ENCODE measurements around the gene FAM114A1.
"Not testable (repeated sequence)": the region's sequence is repeated elsewhere in the genome, so short reads cannot be mapped to it uniquely, and the experiment has no call there.

The FAM114A1 gene

DNA sequence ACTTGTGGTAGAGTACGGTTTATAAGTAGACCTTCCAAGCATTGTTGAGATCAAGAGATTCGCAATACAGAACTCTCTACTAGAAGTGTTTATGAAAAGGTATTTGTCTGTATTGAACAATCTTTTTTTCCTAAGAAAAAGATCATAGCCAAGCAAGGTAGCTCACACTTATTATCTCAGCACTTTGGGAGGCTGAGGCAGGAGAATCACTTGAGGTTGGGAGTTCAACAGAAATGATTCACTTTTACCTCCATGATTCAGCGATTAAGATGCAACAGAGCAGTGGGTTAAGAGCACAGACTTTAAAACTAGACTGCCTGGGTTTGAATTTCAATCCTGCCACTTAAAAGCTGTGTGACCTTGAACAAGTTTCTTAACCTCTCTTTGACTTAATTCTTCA is 90.3 kb downstream of the FAM114A1 start:
- DNase-seq (ENCODE audit: low read depth in 1 of 2, low spot score in 1 of 2) = no peak
- Histone ChIP-seq H3K27me3 (ENCODE audit: insufficient read depth, poor library complexity, severe bottlenecking) (no peaks in the 10 kb centered on the region), H3K27ac (replicated peaks) (no peak overlapping the region), H3K4me3 (replicated peaks; ENCODE audit: insufficient read depth, low read length) (no peak overlapping the region)
- no peak for TF ChIP-seq POLR2AphosphoS5 (IDR thresholded peaks at IDR 0.05; ENCODE audit: low read depth)
- TF ChIP-seq REST (IDR thresholded peaks at IDR 0.05; ENCODE audit: insufficient replicate concordance, low read depth) = no peak
- no peak for TF ChIP-seq SPI1 (IDR thresholded peaks at IDR 0.05; ENCODE audit: borderline replicate concordance, low read depth)
- TF ChIP-seq, protein P1, sequence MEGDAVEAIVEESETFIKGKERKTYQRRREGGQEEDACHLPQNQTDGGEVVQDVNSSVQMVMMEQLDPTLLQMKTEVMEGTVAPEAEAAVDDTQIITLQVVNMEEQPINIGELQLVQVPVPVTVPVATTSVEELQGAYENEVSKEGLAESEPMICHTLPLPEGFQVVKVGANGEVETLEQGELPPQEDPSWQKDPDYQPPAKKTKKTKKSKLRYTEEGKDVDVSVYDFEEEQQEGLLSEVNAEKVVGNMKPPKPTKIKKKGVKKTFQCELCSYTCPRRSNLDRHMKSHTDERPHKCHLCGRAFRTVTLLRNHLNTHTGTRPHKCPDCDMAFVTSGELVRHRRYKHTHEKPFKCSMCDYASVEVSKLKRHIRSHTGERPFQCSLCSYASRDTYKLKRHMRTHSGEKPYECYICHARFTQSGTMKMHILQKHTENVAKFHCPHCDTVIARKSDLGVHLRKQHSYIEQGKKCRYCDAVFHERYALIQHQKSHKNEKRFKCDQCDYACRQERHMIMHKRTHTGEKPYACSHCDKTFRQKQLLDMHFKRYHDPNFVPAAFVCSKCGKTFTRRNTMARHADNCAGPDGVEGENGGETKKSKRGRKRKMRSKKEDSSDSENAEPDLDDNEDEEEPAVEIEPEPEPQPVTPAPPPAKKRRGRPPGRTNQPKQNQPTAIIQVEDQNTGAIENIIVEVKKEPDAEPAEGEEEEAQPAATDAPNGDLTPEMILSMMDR (IDR thresholded peaks at IDR 0.05; ENCODE audit: insufficient read depth, low read length) = no peak
- no peak for TF ChIP-seq GABPA (IDR thresholded peaks at IDR 0.05; ENCODE audit: low read depth)

GRCh38 chr4:38958453-38959190 is 91.0 kb downstream of the FAM114A1 start:
- Histone ChIP-seq H3K4me3 (replicated peaks; ENCODE audit: insufficient read depth, low read length) (no peak overlapping the region), H3K27ac (replicated peaks) (no peak overlapping the region), H3K27me3 (ENCODE audit: insufficient read depth, poor library complexity, severe bottlenecking) (no peaks in the 10 kb centered on the region)
- TF ChIP-seq GABPA (IDR thresholded peaks at IDR 0.05; ENCODE audit: low read depth) (no peak), SPI1 (IDR thresholded peaks at IDR 0.05; ENCODE audit: borderline replicate concordance, low read depth) (no peak), REST (IDR thresholded peaks at IDR 0.05; ENCODE audit: insufficient replicate concordance, low read depth) (no peak), POLR2AphosphoS5 (IDR thresholded peaks at IDR 0.05; ENCODE audit: low read depth) (no peak)
- TF ChIP-seq, protein P1 (IDR thresholded peaks at IDR 0.05; ENCODE audit: insufficient read depth, low read length) = no peak
- no peak for DNase-seq (ENCODE audit: low read depth in 1 of 2, low spot score in 1 of 2)

DNA sequence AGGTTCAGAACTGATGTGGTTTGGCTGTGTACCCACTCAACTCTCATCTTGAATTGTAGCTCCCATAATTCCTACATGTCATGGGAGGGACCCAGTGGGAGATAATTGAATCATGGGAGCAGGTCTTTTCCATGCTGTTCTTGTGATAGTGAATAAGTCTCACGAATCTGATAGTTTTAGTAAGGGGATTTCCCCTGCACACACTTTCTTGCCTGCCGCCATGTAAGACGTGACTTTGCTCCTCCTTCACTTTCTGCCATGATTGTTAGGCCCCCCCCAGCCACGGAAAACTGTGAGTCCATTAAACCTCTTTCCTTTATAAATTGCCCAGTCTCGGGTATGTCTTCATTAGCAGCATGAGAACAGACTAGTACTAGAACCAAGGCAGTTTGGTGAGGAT is 91.6 kb downstream of the FAM114A1 start:
- not testable (repeated sequence) for DNase-seq (ENCODE audit: low read depth in 1 of 2, low spot score in 1 of 2); H3K27me3 ChIP-seq (ENCODE audit: insufficient read depth, poor library complexity, severe bottlenecking); H3K27ac ChIP-seq (replicated peaks); H3K4me3 ChIP-seq (replicated peaks; ENCODE audit: insufficient read depth, low read length)

- no peak for DNase-seq (ENCODE audit: low read depth in 1 of 2, low spot score in 1 of 2)
- no peak overlapping the region for H3K4me3 ChIP-seq (replicated peaks; ENCODE audit: insufficient read depth, low read length)
- H3K27ac ChIP-seq (replicated peaks) = no peak overlapping the region
- no peaks in the 10 kb centered on the region for H3K27me3 ChIP-seq (ENCODE audit: insufficient read depth, poor library complexity, severe bottlenecking)
- TF ChIP-seq REST (IDR thresholded peaks at IDR 0.05; ENCODE audit: insufficient replicate concordance, low read depth) (no peak), POLR2AphosphoS5 (IDR thresholded peaks at IDR 0.05; ENCODE audit: low read depth) (no peak), GABPA (IDR thresholded peaks at IDR 0.05; ENCODE audit: low read depth) (no peak), SPI1 (IDR thresholded peaks at IDR 0.05; ENCODE audit: borderline replicate concordance, low read depth) (no peak)
- TF ChIP-seq, protein P1 (IDR thresholded peaks at IDR 0.05; ENCODE audit: insufficient read depth, low read length) = no peak
Observed at GRCh38 chr4:38964942-38965775, 97.6 kb downstream of the FAM114A1 start.
